WTC11 (cell line): ENCODE results near the gene ZDHHC18.

Experiments used
- CREM ChIP-seq: sonication (generic); formaldehyde crosslinking; IDR thresholded peaks from 2 replicates; pipeline ENCODE4 v1.8.1; 2022; ENCODE audit warnings: mild to moderate bottlenecking, missing genetic modification reagents, moderate library complexity
- CTCF ChIP-seq: fragments of 200-600 bp; IDR thresholded peaks from 2 replicates; pipeline ENCODE4 v1.8.0; 2022; ENCODE audit warnings: antibody characterized with exemption
- E2F4 ChIP-seq: sonication (generic); formaldehyde crosslinking; IDR thresholded peaks from 2 replicates; pipeline ENCODE4 v1.8.1; 2022; ENCODE audit warnings: low read depth, mild to moderate bottlenecking, moderate library complexity, missing genetic modification reagents, borderline replicate concordance
- FOXJ3 ChIP-seq: sonication (generic); formaldehyde crosslinking; IDR thresholded peaks from 2 replicates; pipeline ENCODE4 v1.9.0; 2021; ENCODE audit warnings: missing genetic modification reagents, mild to moderate bottlenecking, borderline replicate concordance
- FOXP1 ChIP-seq: sonication (generic); formaldehyde crosslinking; IDR thresholded peaks from 2 replicates; pipeline ENCODE4 v1.8.0; 2022; ENCODE audit warnings: missing genetic modification reagents, mild to moderate bottlenecking, moderate library complexity, borderline replicate concordance
- GTF2I ChIP-seq: fragments of 250-450 bp; sonication (Bioruptor Pico); conservative IDR thresholded peaks from 2 replicates; pipeline ENCODE4 v1.4.0; 2021; ENCODE audit warnings: mild to moderate bottlenecking
- MLX ChIP-seq: sonication (generic); formaldehyde crosslinking; IDR thresholded peaks from 2 replicates; pipeline ENCODE4 v1.8.1; 2023; ENCODE audit warnings: mild to moderate bottlenecking, missing genetic modification reagents, moderate library complexity
- NR3C1 ChIP-seq: sonication (generic); formaldehyde crosslinking; conservative IDR thresholded peaks from 2 replicates; pipeline ENCODE4 v1.8.1; 2023; ENCODE audit warnings: low read depth, mild to moderate bottlenecking, missing genetic modification reagents
- RELA ChIP-seq: sonication (generic); formaldehyde crosslinking; IDR thresholded peaks from 2 replicates; pipeline ENCODE4 v1.8.1; 2022; ENCODE audit warnings: missing genetic modification reagents, mild to moderate bottlenecking, borderline replicate concordance
- STAT6 ChIP-seq: sonication (generic); formaldehyde crosslinking; conservative IDR thresholded peaks from 2 replicates; pipeline ENCODE4 v1.8.1; 2023; ENCODE audit warnings: mild to moderate bottlenecking, low read depth, missing genetic modification reagents, moderate library complexity
- USF2 ChIP-seq: sonication (generic); formaldehyde crosslinking; IDR thresholded peaks from 2 replicates; pipeline ENCODE4 v1.8.1; 2023; ENCODE audit warnings: mild to moderate bottlenecking, missing genetic modification reagents, moderate library complexity
- ZNF317 ChIP-seq: sonication (generic); formaldehyde crosslinking; IDR thresholded peaks from 2 replicates; pipeline ENCODE4 v1.8.1; 2023; ENCODE audit warnings: low read depth, mild to moderate bottlenecking, moderate library complexity, missing genetic modification reagents, borderline replicate concordance

- TF ChIP-seq USF2 (no peak), CTCF (no peak), FOXJ3 (CRISPR knock-in tag) (no peak), NR3C1 (CRISPR knock-in tag) (no peak), RELA (CRISPR knock-in tag) (no peak), E2F4 (CRISPR knock-in tag) (0 out of 2 replicates have a peak, but pooled peaks have one; percentile 20), MLX (CRISPR knock-in tag) (no peak), STAT6 (CRISPR knock-in tag) (no peak), CREM (CRISPR knock-in tag) (0 out of 2 replicates have a peak, but pooled peaks have one; percentile 3), GTF2I (CRISPR knock-in tag) (no peak), FOXP1 (CRISPR knock-in tag) (no peak; the same call in 1 of the 2 replicates), ZNF317 (no peak)
Observed at GRCh38 chr1:26787706-26788514, 38.6 kb upstream of the ZDHHC18 start, which contains the start of gene PIGV.
